Hepatocyte (in vitro differentiated cells): ENCODE data around the gene MDM2.

ENCODE experiments used
- CTCF ChIP-seq: fragments of 200-600 bp; sonication (generic); IDR thresholded peaks from 2 replicates; pipeline ENCODE4 v1.5.1; 2016; ENCODE audit warnings: antibody characterized with exemption, mild to moderate bottlenecking; ENCODE audit not compliant: poor library complexity
- EZH2 ChIP-seq: fragments of 200-600 bp; sonication (generic); IDR thresholded peaks from 2 replicates; pipeline ENCODE4 v1.6.1; 2016; ENCODE audit warnings: antibody characterized with exemption, mild to moderate bottlenecking, borderline replicate concordance
- EZH2phosphoT487 ChIP-seq: fragments of 200-600 bp; sonication (generic); IDR thresholded peaks from one replicate; pipeline ENCODE4 v1.6.1; 2018; ENCODE audit warnings: antibody characterized with exemption, mild to moderate bottlenecking, low read depth, moderate library complexity; ENCODE audit not compliant: unreplicated experiment, severe bottlenecking

GRCh38 chr12:68894276-68894855, 86.4 kb downstream of the MDM2 start:
- TF ChIP-seq CTCF (no peak), EZH2phosphoT487 (no peak), EZH2 (no peak)
